T-helper 22 cell (primary cell): ENCODE results near the gene LMO2.
"Not testable (repeated sequence)": the region's sequence is repeated elsewhere in the genome, so short reads cannot be mapped to it uniquely, and the experiment has no call there.

Experiments
- DNase-seq: peaks from one replicate; pipeline ENCODE4 v3.0.0-alpha.2; 2020; ENCODE audit warnings: low read depth

LMO2 gene

GRCh38 chr11:33891714-33892327, at the start of gene LMO2:
TSS of gene LMO2 (minus strand) at chr11:33892076. CDS start at chr11:33869716, 22,360 bp downstream.
- no peak for DNase-seq

- DNase-seq = no peak
Measured at GRCh38 chr11:33940538-33940815, 48.6 kb upstream of the LMO2 start.

DNA sequence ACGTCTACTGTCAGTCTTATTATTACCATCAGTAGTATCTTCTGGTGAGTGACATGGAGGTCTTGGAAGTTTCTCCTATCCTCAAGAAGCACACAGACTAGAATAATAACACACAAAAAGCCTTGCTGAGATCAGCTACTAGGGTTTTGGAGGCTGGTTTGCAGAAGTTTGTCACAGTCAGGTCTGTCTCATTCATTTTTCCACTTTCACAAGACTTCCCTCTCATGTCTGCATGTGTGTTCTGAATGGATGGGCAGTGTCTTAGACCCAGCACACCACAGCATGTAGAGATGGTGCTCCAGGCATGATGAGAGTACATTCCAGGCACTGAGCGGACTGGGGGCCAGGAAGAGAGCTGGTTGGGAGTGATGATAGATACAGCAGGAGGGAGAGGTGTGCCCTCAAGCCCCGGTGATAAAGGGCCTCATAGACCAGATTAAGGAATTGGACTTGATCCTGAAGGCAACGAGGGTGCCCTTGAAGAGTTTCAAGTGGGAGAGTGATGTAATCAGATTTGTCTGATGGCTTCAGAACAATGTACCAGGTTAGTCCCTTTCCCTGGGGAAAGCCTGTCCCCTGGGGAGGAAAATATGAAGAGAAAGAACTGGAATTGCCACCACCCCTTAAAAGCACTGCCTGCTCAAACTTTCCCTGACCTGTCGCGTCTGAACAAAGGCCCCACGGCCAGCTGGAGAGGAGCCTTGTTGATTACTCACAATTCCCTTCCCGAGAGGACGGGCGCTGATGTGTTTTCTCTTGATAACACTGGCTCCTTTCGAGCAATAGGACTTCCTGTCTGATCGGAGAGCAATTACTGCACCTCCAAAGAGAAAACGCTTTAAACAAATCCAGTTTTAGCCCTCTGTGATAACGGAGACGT, 45.1 kb upstream of the LMO2 start:
- DNase-seq = no peak

DNA sequence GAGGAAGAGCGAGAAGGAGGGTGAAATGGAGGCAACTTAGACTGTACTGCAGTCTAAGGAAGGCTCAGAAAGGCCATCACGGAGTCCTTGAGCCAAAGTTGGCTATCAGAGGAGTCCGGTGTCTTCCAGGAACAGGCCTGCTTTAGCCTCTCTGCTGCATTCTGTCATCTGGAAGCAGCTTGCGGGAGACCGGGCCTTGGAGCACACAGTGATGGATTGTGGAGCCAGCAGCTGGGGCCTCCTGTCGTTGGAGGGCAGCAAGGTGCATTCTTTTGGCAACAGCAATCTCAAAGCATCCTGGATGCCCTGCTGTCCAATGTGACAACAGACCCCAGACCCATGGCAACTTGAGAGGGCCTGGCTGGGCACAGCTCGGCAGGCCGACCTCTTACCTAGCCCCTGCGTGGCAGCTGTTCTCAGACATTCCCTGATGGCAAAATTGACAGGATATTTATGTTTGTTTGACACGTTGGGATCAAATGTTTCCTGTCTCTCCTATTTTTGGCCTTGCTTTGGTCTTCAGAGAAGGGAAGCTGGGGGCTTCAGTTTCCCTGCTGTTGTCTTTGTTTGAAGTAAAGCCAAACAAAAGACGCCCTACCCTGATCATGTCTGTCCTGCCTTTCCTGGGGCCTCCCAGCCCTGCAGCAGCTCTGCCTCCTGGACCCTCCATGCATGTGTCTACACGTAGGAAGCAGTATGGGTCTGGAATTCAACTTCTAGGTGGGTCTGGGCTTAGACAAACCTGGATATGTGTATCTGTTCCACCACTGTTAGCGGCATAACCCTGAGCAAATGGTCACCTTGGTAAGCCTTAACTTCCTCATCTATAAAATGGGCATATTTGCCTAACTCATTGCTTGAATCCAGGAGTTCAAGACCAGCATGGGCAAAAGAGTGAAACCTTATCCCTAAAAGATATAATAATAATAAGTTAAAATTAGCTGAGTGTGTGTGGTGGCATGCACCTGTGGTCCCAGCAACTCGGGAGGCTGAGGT, 43.9 kb upstream of the LMO2 start:
- no peak for DNase-seq

- DNase-seq = no peak
Measured at GRCh38 chr11:33935005-33935404, 43.1 kb upstream of the LMO2 start.

DNA sequence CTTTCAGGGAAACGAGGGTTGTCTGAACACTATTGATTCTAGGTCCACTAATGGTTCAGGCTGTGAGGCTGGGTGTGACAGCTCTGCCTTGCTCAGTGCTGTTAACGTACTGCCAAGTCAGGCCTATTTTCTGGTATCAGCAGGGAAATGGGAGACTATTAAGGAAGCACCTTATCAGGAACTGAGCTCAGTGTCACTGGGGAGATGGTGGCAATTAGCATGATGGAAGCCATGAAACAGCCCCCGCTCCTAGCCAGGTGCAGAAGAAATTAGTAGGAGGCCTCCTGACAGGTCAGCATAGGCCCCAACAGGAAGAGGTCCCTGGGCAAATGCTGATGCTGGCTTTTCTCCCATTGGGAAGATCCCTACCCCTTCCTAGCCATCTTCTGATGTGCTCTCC, 42.6 kb upstream of the LMO2 start:
- no peak for DNase-seq

- DNase-seq = no peak
Measured at GRCh38 chr11:33933602-33934001, 41.7 kb upstream of the LMO2 start.

DNA sequence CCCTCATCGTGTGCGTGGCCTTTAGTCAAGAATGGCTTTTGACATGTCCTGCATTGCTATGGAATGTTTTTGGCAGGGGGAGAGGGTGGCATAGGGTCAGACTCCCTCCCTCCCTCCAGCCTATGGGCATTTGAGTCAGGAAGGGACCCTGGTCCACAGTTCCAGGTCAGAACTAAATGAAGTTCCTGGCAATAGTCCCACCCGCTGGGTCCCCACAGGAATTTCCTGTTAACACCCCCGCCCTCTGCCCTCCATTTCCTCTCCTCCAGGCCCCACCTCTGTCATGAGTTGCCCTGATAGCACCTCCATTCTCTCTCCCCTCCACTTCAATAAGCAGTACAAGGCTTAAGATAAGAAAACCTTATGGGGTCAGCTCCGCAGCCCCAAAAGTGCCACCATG, 40.8 kb upstream of the LMO2 start:
- no peak for DNase-seq

GRCh38 chr11:33931739-33932366, 40.0 kb upstream of the LMO2 start:
- not testable (repeated sequence) for DNase-seq

GRCh38 chr11:33931067-33931466, 39.2 kb upstream of the LMO2 start:
- no peak for DNase-seq

DNA sequence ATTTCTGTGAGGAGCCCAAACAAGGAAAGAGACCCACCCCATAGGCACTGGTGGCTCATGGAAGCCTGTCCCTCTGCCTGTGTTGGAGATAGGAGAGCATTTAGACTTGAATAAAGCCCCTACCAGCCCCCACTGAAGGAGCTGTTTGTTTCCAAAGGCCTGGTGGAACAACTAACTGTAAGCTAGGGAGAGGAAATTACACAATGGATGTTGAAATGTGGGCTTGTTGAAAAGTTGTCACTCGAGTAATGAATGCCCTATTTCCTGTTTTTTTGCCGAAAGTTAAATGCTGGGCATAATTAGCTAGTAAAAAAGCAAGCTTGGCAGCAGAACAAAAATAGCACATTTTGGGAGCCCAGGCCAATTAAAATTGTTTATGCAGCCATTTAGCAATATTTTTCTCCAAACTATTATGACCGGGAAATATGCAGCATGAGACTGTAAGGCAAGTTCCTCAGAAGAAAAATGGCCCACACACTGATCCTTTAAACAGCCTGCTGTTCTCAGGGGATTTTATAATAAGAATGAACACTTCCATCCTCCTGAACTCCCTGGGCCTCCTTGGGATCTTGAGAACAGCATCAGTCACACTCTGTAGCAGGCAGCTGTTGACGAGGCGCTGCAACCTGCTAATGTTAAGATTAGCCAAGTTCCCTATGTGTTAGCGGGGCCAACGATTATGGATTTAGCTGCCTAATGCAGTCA, 38.6 kb upstream of the LMO2 start:
- DNase-seq = no peak

DNA sequence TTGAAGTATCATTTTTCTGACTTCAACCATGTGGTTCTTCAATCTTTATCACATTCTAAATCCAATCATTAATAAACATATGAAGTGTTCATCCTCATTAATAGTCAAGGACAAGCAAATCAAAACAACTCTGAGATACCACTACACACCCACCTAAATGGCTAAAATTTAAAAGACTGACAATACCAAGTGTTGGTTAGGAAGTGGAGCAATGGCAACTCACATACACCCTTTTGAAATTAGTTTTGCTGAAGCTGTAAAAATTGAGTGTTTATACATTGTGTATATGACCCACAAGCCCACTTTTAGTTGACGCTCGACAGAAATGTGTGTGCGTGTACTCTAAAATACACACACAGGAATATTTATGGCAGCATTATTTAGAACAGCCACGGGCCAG, 36.7 kb upstream of the LMO2 start:
- no peak for DNase-seq

- DNase-seq = no peak
Measured at GRCh38 chr11:33926671-33927552, 35.0 kb upstream of the LMO2 start.

DNA sequence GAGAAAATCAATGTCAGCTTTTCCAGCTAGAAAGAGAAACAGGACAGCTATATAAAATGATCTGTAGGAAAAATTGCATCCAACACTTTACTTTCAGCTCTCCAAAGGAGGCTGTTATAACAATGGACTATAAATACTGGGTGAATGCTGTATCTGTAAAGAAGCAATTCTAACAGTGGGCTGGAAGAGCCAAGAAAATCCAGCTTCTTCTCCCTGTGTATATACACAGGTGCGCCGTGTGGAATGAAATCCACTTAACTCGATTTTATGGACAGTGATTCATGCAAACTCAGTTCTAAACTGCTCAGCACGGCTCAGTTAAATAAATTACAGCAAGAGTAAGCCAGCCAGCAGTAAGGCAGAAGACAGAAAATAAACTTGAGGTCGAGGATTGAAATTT, 32.5 kb upstream of the LMO2 start:
- no peak for DNase-seq

DNA sequence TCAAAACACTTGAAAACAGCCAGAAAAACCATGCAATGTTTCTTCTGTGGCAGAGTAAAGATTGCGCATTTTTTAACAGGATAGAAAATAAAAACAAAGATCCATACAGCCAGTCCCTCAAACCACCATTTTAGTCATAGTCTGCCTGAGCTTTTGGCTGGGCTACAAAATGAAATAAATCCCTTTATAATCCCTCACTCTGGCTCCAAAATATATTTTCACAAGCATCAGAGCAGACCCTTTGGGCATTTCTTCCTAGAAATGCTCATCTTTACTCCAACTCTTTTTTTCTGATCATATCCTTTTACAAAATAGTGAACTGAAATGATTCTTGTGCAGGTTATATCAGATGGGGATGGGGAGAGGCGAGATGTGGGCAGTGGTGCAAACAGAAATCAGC, 31.8 kb upstream of the LMO2 start:
- no peak for DNase-seq

DNA sequence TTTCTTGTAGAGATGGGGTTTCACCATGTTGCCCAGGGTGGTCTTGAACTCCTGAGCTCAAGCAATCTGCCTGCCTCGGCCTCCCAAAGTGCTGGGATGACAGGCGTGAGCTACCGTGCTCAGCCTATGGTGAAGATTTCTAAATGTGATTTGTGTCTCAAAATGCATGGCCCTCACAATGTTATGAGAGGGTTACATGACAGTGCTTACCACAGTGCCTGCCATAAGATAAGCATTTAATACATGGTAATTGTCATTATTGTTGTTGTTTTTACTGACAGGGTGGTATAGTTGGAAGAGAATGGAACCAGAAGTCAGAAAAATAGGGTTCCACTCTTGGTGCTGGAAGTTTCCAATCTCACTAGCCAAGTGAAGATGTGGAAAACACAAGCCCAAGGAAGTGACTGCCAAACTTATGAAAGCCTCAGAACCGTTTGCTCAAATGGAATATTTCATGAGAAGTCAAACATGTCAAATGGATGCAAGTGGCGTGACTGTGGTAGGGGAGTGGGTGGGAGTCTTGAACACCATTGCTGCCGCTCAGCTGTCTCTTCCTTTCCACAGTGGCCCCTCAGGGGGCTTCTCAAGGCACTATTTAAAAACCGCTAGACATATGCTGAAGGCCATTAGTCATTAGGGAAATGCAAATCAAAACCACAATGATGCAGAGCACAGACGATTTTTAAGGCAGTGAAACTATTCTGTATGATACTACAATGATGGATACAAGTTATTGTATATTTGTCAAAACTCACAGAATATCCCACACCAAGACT, 29.1 kb upstream of the LMO2 start:
- DNase-seq = no peak

GRCh38 chr11:33919645-33920044, 27.8 kb upstream of the LMO2 start:
- no peak for DNase-seq

- DNase-seq = not testable (repeated sequence)
Measured at GRCh38 chr11:33917402-33917801, 25.5 kb upstream of the LMO2 start.

DNA sequence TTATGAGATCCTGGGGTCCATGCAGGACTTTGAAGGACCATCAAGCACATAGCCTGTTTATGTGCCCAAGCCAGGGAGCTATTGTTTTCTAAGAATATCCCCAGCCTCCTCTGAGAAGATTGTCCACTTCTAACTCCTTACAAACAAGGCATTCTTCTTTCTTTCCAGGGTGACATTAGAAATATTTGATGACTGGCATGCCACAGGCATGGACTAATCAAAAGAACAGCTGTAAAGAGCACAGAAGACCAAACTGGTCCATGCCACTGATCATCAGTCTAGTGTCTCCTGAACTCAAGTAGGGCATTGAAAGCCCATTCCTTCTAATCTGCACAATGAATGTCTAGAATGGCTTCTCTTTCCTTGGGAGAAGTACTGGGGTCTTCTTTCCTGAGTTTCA, 24.9 kb upstream of the LMO2 start:
- DNase-seq = no peak

GRCh38 chr11:33915526-33915925, 23.6 kb upstream of the LMO2 start:
- no peak for DNase-seq
